LNCAP (cell line): ENCODE data around the gene PGPEP1.

Source experiments
- CTCF ChIP-seq: fragments of 450-650 bp; IDR thresholded peaks from 2 replicates; pipeline ENCODE4 v1.5.1; 2017; ENCODE audit warnings: mild to moderate bottlenecking

Gene PGPEP1

GRCh38 chr19:18353378-18354005 is 13.1 kb downstream of the PGPEP1 start:
- TF ChIP-seq CTCF: no peak

GRCh38 chr19:18357041-18357440 is 16.6 kb downstream of the PGPEP1 start:
- TF ChIP-seq CTCF: no peak

GRCh38 chr19:18361646-18362045 is 21.2 kb downstream of the PGPEP1 start:
- no peak for TF ChIP-seq CTCF

GRCh38 chr19:18362934-18363542 is 22.6 kb downstream of the PGPEP1 start:
- TF ChIP-seq CTCF: no peak

- TF ChIP-seq CTCF: no peak
Observed at GRCh38 chr19:18363787-18364186, 23.4 kb downstream of the PGPEP1 start.

- no peak for TF ChIP-seq CTCF
Observed at GRCh38 chr19:18364826-18365528, 24.6 kb downstream of the PGPEP1 start.

GRCh38 chr19:18366021-18366435 is 25.6 kb downstream of the PGPEP1 start:
- no peak for TF ChIP-seq CTCF
